Endothelial cell of umbilical vein (primary cell): ENCODE data around the gene MYO1E. TPM values are rescaled to one million over a fixed set of nuclear protein-coding genes. Genes with fewer than 3 reads are reported as not detected.

ENCODE experiments used
- BruUV-seq: library from RNA; stranded (reverse); fragments of 400-500 nt; replicated peaks from 2 replicates; lab custom pipeline; 2021; lab: Mats Ljungman, UMichigan
- CTCF ChIA-PET: fragments of 300-600, 350-600 bp; sonication (Branson Sonifier 250); formaldehyde crosslinking; loops from one replicate; lab custom pipeline; 2021; ENCODE audit warnings: antibody characterized with exemption, inconsistent platforms; lab: Charles Lee
- POLR2A ChIA-PET: fragments of 300-600, 350-600 bp; sonication (Branson Sonifier 250); formaldehyde crosslinking; loops from one replicate; lab custom pipeline; 2021; ENCODE audit warnings: antibody characterized with exemption, inconsistent platforms; lab: Charles Lee
- DNase-seq: peaks from one replicate; pipeline ENCODE4 v3.0.0-alpha.2; 2011; ENCODE audit warnings: low read depth, low spot score
- FAIRE-seq: peaks from 2 replicates; lab custom pipeline; 2011; peaks lifted over from hg19 to GRCh38; lab: Jason Lieb, UNC
- H2AFZ ChIP-seq: 2 replicates; pipeline ENCODE4 v1.6.0; 2012; ENCODE audit warnings: low read depth, low read length, control low read depth, inconsistent platforms
- H3K27ac ChIP-seq: 2 replicates; pipeline ENCODE4 v1.5.1; 2011; ENCODE audit warnings: low read depth, mild to moderate bottlenecking, control low read depth, low read length, moderate library complexity; ENCODE audit not compliant: insufficient read depth
- H3K27me3 ChIP-seq, 2 experiments: 2 replicates each; pipeline versions ENCODE4 v1.6.0 to v1.6.1; 2011; ENCODE audit warnings: low read length in 2 of 2, mixed read lengths in 1 of 2; ENCODE audit not compliant: control insufficient read depth in 2 of 2, insufficient read depth in 2 of 2
- H3K36me3 ChIP-seq, 2 experiments: 2 replicates in 1 of 2; 3 replicates in 1 of 2; pipeline ENCODE4 v1.5.1; 2011; ENCODE audit warnings: low read length in 2 of 2, mild to moderate bottlenecking in 1 of 2, moderate library complexity in 1 of 2; ENCODE audit not compliant: control insufficient read depth in 2 of 2, insufficient read depth in 2 of 2; ENCODE audit errors: extremely low read depth in 1 of 2
- H3K4me1 ChIP-seq: 3 replicates; pipeline ENCODE4 v1.5.1; 2011; ENCODE audit warnings: mild to moderate bottlenecking, low read length; ENCODE audit not compliant: control insufficient read depth, insufficient read depth; ENCODE audit errors: extremely low read depth
- H3K4me2 ChIP-seq: 2 replicates; pipeline ENCODE4 v1.6.1; 2011; ENCODE audit warnings: low read length, control low read depth, mixed read lengths; ENCODE audit not compliant: insufficient read depth
- H3K4me3 ChIP-seq, 3 experiments: fragments of 200-600 bp in 1 of 3; sonication (generic), shearing (Covaris generic) in 1 of 3; replicated peaks in 1 of 3; 2 replicates each; pipeline ENCODE4 v1.5.1; 2011 to 2016; ENCODE audit warnings: control low read depth in 3 of 3, low read length in 3 of 3, mild to moderate bottlenecking in 2 of 3, inconsistent platforms in 1 of 3, low read depth in 1 of 3, moderate library complexity in 1 of 3; ENCODE audit not compliant: insufficient read depth in 1 of 3
- H3K79me2 ChIP-seq: 2 replicates; pipeline ENCODE4 v1.6.0; 2012; ENCODE audit warnings: low read length, inconsistent platforms; ENCODE audit not compliant: control insufficient read depth, insufficient read depth
- H3K9ac ChIP-seq: replicated peaks from 2 replicates; pipeline ENCODE3; 2011; ENCODE audit warnings: low read length, control low read depth; ENCODE audit not compliant: insufficient read depth; ENCODE audit errors: extremely low read depth
- H3K9me1 ChIP-seq: replicated peaks from 3 replicates; pipeline ENCODE4 v1.6.0; 2011; ENCODE audit warnings: mild to moderate bottlenecking, low read length; ENCODE audit not compliant: control insufficient read depth, insufficient read depth; ENCODE audit errors: extremely low read depth
- H3K9me3 ChIP-seq: replicated peaks from 2 replicates; pipeline ENCODE4 v1.5.1; 2012; ENCODE audit warnings: low read length, inconsistent platforms; ENCODE audit not compliant: control insufficient read depth, insufficient read depth
- H4K20me1 ChIP-seq: replicated peaks from 2 replicates; pipeline ENCODE3; 2011; ENCODE audit warnings: mild to moderate bottlenecking, low read length; ENCODE audit not compliant: control insufficient read depth, insufficient read depth; ENCODE audit errors: extremely low read depth
- CTCF ChIP-seq, 2 donors: IDR thresholded peaks; 1 replicate in 1 of 2; 2 replicates in 1 of 2; pipeline ENCODE4 v1.5.1; 2011; ENCODE audit warnings: low read length in 2 of 2, mild to moderate bottlenecking in 2 of 2, moderate library complexity in 2 of 2, control low read depth in 1 of 2, inconsistent platforms in 1 of 2, low read depth in 1 of 2; ENCODE audit not compliant: insufficient read depth in 1 of 2; ENCODE audit errors: extremely low read depth in 1 of 2
- EZH2 ChIP-seq: IDR thresholded peaks from 2 replicates; pipeline ENCODE4 v1.6.1; 2012; ENCODE audit warnings: borderline replicate concordance, low read depth, mild to moderate bottlenecking, moderate library complexity, low read length, inconsistent platforms; ENCODE audit not compliant: severe bottlenecking
- FOS ChIP-seq: IDR thresholded peaks from 2 replicates; pipeline ENCODE4 v1.6.1; 2011; ENCODE audit warnings: mild to moderate bottlenecking, low read length, moderate library complexity, borderline replicate concordance; ENCODE audit not compliant: insufficient read depth
- GATA2 ChIP-seq: IDR thresholded peaks from 2 replicates; pipeline ENCODE4 v1.7.0; 2011; ENCODE audit warnings: low read depth, mild to moderate bottlenecking, moderate library complexity, mixed read lengths, low read length; ENCODE audit not compliant: insufficient read length, insufficient read depth
- JUN ChIP-seq: IDR thresholded peaks from 2 replicates; pipeline ENCODE4 v1.6.1; 2011; ENCODE audit warnings: borderline replicate concordance, low read depth; ENCODE audit not compliant: insufficient read length, insufficient read depth
- MYC ChIP-seq: IDR thresholded peaks from one replicate; pipeline ENCODE4 v1.6.1; 2011; ENCODE audit warnings: mild to moderate bottlenecking, low read depth, low read length
- POLR2A ChIP-seq: IDR thresholded peaks from 2 replicates; pipeline ENCODE4 v1.6.1; 2012; ENCODE audit warnings: low read depth, mild to moderate bottlenecking, control low read depth, low read length
- POLR2AphosphoS5 ChIP-seq: IDR thresholded peaks from 2 replicates; pipeline ENCODE4 v1.6.1; 2012; ENCODE audit warnings: low read depth, mild to moderate bottlenecking, control low read depth, low read length, moderate library complexity; ENCODE audit not compliant: insufficient read depth
- dilution Hi-C: fragments of 300-500 bp; cut with MboI; formaldehyde crosslinking; loops from one replicate; pipeline ENCODE4 v1.15.0; 2019; ENCODE audit warnings: low sequenced_read_pairs; ENCODE audit not compliant: extremely low pct_ligation_motif_present
- intact Hi-C: fragments of 100-400 bp; cut with micrococcal nuclease; formaldehyde crosslinking; loops from one replicate; pipeline ENCODE4 v1.10.0; 2022
- polyA plus RNA-seq, 4 experiments: library from polyadenylated mRNA; depleted of rRNA in 3 of 4; stranded (reverse) in 3 of 4; unstranded in 1 of 4; fragments of >200 nt; gene quantifications; 2 replicates each; pipeline versions ENCODE4 v1.2.1 to v1.2.3, GENCODE V29; 2011 to 2012; ENCODE audit warnings: missing spikeins in 1 of 4
- total RNA-seq: library from RNA; stranded (reverse); gene quantifications from 2 replicates; pipeline ENCODE4 v1.2.3, GENCODE V29; 2021
- TF ChIP-seq, protein P1 (sequence below): IDR thresholded peaks from 2 replicates; pipeline ENCODE4 v1.6.1; 2011; ENCODE audit not compliant: insufficient read depth, insufficient read length

Gene MYO1E
- total and polyA plus RNA-seq, 2 donors (not counting 3 experiments of a cell fraction or from before 2014, with no cell fraction given), result 31.6 to 218 TPM

GRCh38 chr15:59407946-59408345 lies 35.3 kb upstream of the MYO1E start:
- no peak for DNase-seq
- BruUV-seq, result no TSS peak
- dilution Hi-C loops, result no loop called here

More at GRCh38 chr15:59407946-59408345, 35.3 kb upstream of the MYO1E start:
- Histone ChIP-seq H3K9ac (no peak overlapping the region), H3K9me1 (no peaks in the 10 kb centered on the region), H3K4me3 (no peak overlapping the region), H3K4me2 (no peak overlapping the region), H2AFZ (no peak overlapping the region), H3K27ac (no peak overlapping the region), H4K20me1 (no peaks in the 10 kb centered on the region), H3K36me3 (no peaks in the 10 kb centered on the region), H3K4me1 (no peaks in the 10 kb centered on the region), H3K9me3 (no peaks in the 10 kb centered on the region), H3K27me3 (peaks cover 0 to 2% of the 10 kb centered on the region in 2 experiments), H3K79me2 (no peaks in the 10 kb centered on the region)
- no peak for FAIRE-seq
- TF ChIP-seq POLR2A (no peak), POLR2AphosphoS5 (no peak), EZH2 (no peak), CTCF (IDR thresholded peaks at IDR 0.05; ENCODE audit: extremely low read depth in 1 of 2, insufficient read depth in 1 of 2, low read depth in 1 of 2, low read length in 2 of 2) (no peak), MYC (no peak), FOS (no peak), JUN (no peak), GATA2 (no peak)
- TF ChIP-seq, protein P1, sequence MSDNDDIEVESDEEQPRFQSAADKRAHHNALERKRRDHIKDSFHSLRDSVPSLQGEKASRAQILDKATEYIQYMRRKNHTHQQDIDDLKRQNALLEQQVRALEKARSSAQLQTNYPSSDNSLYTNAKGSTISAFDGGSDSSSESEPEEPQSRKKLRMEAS, result no peak
- intact Hi-C loops, result no loop called here
- ChIA-PET CTCF (interaction anchor here (1.0 to 1.3 kb wide), 3 partner anchors 18 to 85 kb away, joined by 3 to 6 read pairs (median 3); no protein-coding TSS in a partner anchor), POLR2A (no interaction called here)
